Measurements from ENCODE around the gene BPGM.
"Not testable (repeated sequence)": the region's sequence is repeated elsewhere in the genome, so short reads cannot be mapped to it uniquely, and the experiment has no call there.

Gene BPGM

DNA sequence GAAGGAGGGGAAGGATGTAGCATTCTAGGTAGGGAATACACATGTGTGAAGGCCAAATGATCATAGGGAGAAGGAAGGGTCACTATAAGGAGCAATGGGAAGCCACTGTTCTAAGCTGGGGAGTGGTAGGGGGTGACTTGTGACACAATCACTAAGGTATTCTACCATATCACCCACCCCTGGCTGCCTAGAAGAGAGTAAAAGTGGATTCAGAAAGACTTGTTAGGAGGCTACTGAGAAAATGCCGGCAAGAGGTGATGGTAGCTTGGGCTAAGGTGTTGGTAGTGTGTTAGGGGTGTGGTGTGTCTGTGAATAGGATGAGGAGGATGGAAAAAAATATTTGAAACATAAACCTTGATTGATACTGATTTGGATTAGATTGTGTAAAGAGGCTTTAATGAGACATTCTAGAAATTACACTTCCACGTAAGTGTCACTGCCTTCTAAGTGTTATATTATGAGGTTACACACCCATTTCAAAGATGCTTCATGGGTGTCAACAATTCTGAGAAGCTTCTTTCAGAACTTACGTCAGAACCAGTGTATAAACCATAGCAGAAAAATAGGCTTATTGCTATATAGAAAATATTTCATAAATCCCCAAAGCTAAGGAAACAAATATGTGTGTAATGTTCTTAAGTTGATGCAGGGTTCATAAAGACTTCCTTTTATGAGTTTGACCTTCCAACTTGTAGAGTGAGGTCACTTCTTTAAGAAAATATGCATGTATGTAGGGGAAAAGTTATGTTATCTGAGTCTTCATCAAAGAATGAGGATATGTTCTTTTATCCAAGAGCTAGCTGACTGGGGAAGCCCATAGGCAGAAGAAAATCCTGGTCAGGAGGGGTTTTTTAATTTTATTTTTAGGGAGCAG, 5.6 kb upstream of the BPGM start:
- Histone ChIP-seq H3K4me1 (ENCODE audit: insufficient read depth, low read length) (no peaks in the 10 kb centered on the region), H3K9ac (ENCODE audit: low read depth, low read length) (no peak overlapping the region), H3K9me3 (ENCODE audit: control insufficient read depth, insufficient read depth, low read length) (no peaks in the 10 kb centered on the region), H3K36me3 (ENCODE audit: insufficient read depth, low read length) (no peaks in the 10 kb centered on the region)

- not testable (repeated sequence) for H3K4me1 ChIP-seq (ENCODE audit: insufficient read depth, low read length); H3K9me3 ChIP-seq (ENCODE audit: control insufficient read depth, insufficient read depth, low read length)
Observed at GRCh38 chr7:134641981-134642380, 4.7 kb upstream of the BPGM start.

GRCh38 chr7:134643131-134643530, 3.5 kb upstream of the BPGM start:
- Histone ChIP-seq H3K9me3 (ENCODE audit: control insufficient read depth, insufficient read depth, low read length) (no peaks in the 10 kb centered on the region), H3K9ac (ENCODE audit: low read depth, low read length) (no peak overlapping the region), H3K4me1 (ENCODE audit: insufficient read depth, low read length) (no peaks in the 10 kb centered on the region), H3K36me3 (ENCODE audit: insufficient read depth, low read length) (no peaks in the 10 kb centered on the region)

More at GRCh38 chr7:134641981-134642380, 4.7 kb upstream of the BPGM start:
- H3K9ac ChIP-seq (ENCODE audit: low read depth, low read length); H3K36me3 ChIP-seq (ENCODE audit: insufficient read depth, low read length): not testable (repeated sequence)

GRCh38 chr7:134645478-134645877, 1.2 kb upstream of the BPGM start:
- Histone ChIP-seq H3K4me1 (ENCODE audit: insufficient read depth, low read length) (no peaks in the 10 kb centered on the region), H3K9ac (ENCODE audit: low read depth, low read length) (peak overlapping the region; percentile 78; the same call in 1 of the 2 replicates), H3K9me3 (ENCODE audit: control insufficient read depth, insufficient read depth, low read length) (no peaks in the 10 kb centered on the region), H3K36me3 (ENCODE audit: insufficient read depth, low read length) (no peaks in the 10 kb centered on the region)

DNA sequence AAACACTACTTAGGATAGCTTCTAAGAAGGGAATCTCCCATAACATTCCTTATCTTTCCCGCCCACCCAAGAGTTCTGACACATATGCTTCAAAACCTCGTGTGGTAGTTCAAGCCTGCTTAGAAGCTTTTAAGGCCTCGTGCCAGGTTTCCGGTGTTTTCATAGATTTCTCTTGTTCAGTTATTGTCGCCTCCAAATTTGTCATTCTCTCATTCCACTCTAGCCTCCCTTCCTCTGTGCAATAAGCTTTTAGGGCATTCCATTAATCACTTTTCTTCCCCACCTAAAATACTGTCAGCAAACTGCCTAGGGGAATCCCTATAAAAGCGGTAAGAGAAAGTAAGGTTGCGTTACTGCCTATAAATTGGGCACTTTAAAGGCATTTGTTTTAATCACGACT, 718 bp upstream of the BPGM start:
- peak overlapping the region; percentile 78 for H3K9ac ChIP-seq (ENCODE audit: low read depth, low read length)
- no peaks in the 10 kb centered on the region for H3K4me1 ChIP-seq (ENCODE audit: insufficient read depth, low read length)
- no peaks in the 10 kb centered on the region for H3K36me3 ChIP-seq (ENCODE audit: insufficient read depth, low read length)
- H3K9me3 ChIP-seq (ENCODE audit: control insufficient read depth, insufficient read depth, low read length) = no peaks in the 10 kb centered on the region

DNA sequence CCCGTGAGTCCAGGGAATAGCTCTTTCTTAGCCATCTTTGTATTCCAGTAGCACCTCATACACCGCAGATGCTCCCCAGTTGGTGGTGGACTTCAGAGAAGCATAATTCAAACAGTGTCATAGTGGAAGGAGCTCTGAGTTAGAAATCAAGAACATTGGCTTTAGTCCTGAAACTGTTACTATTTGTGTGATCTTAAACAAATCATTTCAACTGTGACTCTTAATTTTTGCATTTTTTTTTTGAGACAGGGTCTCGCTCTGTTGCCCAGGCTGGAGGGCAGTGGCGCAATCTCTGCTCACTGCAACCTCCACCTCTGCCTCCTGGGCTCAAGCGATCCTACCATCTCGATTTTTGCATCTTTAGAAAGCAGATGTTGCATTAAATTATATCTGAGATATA, 1.8 kb downstream of the BPGM start:
- Histone ChIP-seq H3K36me3 (ENCODE audit: insufficient read depth, low read length) (no peaks in the 10 kb centered on the region), H3K9ac (ENCODE audit: low read depth, low read length) (no peak overlapping the region)

GRCh38 chr7:134649226-134649775, 2.6 kb downstream of the BPGM start:
- no peaks in the 10 kb centered on the region for H3K4me1 ChIP-seq (ENCODE audit: insufficient read depth, low read length)
- H3K9me3 ChIP-seq (ENCODE audit: control insufficient read depth, insufficient read depth, low read length) = no peaks in the 10 kb centered on the region
- no peak overlapping the region for H3K9ac ChIP-seq (ENCODE audit: low read depth, low read length)
- H3K36me3 ChIP-seq (ENCODE audit: insufficient read depth, low read length) = no peaks in the 10 kb centered on the region

More for the DNA sequence above, 1.8 kb downstream of the BPGM start:
- H3K4me1 ChIP-seq (ENCODE audit: insufficient read depth, low read length) = no peaks in the 10 kb centered on the region
- no peaks in the 10 kb centered on the region for H3K9me3 ChIP-seq (ENCODE audit: control insufficient read depth, insufficient read depth, low read length)

DNA sequence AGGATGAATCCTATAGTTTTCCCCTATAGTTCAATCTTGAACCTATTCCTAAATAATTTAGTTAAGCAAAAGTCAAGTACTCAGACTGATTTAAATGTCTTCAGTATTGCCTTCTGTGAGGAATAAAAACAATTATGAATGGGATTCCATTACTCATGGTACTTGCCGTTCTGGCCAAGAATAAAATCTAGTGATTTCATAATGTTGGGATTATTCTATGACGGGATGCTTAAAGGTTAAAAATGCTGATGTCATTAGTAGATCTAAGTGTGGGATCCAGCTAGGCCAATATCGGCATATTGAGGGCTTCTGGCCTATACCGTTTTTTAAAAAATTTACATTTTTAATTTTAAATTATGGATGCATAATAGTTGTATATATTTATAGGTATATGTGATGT, 5.3 kb downstream of the BPGM start:
- Histone ChIP-seq H3K9me3 (ENCODE audit: control insufficient read depth, insufficient read depth, low read length) (no peaks in the 10 kb centered on the region), H3K36me3 (ENCODE audit: insufficient read depth, low read length) (no peaks in the 10 kb centered on the region), H3K9ac (ENCODE audit: low read depth, low read length) (no peak overlapping the region), H3K4me1 (ENCODE audit: insufficient read depth, low read length) (peaks cover under 1% of the 10 kb centered on the region; the same call in 1 of the 2 replicates)

- no peaks in the 10 kb centered on the region for H3K36me3 ChIP-seq (ENCODE audit: insufficient read depth, low read length)
- H3K9me3 ChIP-seq (ENCODE audit: control insufficient read depth, insufficient read depth, low read length) = no peaks in the 10 kb centered on the region
- H3K4me1 ChIP-seq (ENCODE audit: insufficient read depth, low read length) = peaks cover 6% of the 10 kb centered on the region; the same call in 1 of the 2 replicates
- no peak overlapping the region for H3K9ac ChIP-seq (ENCODE audit: low read depth, low read length)
Observed at GRCh38 chr7:134654104-134654775, 7.6 kb downstream of the BPGM start.

- peaks cover 6% of the 10 kb centered on the region; the same call in 1 of the 2 replicates for H3K4me1 ChIP-seq (ENCODE audit: insufficient read depth, low read length)
- H3K36me3 ChIP-seq (ENCODE audit: insufficient read depth, low read length) = no peaks in the 10 kb centered on the region; the same call in 1 of the 2 replicates
Observed at GRCh38 chr7:134657526-134657925, 10.9 kb downstream of the BPGM start.

GRCh38 chr7:134660242-134660785, 13.7 kb downstream of the BPGM start:
- H3K9ac ChIP-seq (ENCODE audit: low read depth, low read length) = no peak overlapping the region
- H3K36me3 ChIP-seq (ENCODE audit: insufficient read depth, low read length) = no peaks in the 10 kb centered on the region; the same call in 1 of the 2 replicates
- peaks cover 6% of the 10 kb centered on the region; the same call in 1 of the 2 replicates for H3K4me1 ChIP-seq (ENCODE audit: insufficient read depth, low read length)

More at GRCh38 chr7:134657526-134657925, 10.9 kb downstream of the BPGM start:
- no peak overlapping the region for H3K9ac ChIP-seq (ENCODE audit: low read depth, low read length)
- no peaks in the 10 kb centered on the region for H3K9me3 ChIP-seq (ENCODE audit: control insufficient read depth, insufficient read depth, low read length)

DNA sequence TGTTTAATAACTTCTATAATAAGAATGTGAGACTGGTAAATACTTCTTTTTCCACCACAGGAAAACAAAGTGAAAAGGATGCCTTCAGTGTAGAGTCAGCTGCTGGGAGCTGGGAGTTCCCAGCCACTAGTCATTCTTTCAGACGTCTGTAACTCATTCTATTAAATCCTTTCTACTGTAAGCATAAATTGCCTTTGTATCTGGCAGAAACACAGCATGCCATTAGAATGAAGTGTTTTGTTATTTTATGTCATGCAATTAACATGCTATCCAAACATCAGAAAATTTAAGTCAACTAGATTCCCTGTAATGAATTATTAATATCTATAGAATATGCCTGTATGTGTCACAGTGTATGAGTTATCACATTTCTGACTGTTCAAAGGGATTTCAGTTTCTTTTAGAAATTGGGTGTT, 14.3 kb downstream of the BPGM start:
- H3K9ac ChIP-seq (ENCODE audit: low read depth, low read length) = no peak overlapping the region
- H3K36me3 ChIP-seq (ENCODE audit: insufficient read depth, low read length) = no peaks in the 10 kb centered on the region; the same call in 1 of the 2 replicates
- no peaks in the 10 kb centered on the region for H3K9me3 ChIP-seq (ENCODE audit: control insufficient read depth, insufficient read depth, low read length)
- H3K4me1 ChIP-seq (ENCODE audit: insufficient read depth, low read length) = peaks cover 6% of the 10 kb centered on the region; the same call in 1 of the 2 replicates

More at GRCh38 chr7:134660242-134660785, 13.7 kb downstream of the BPGM start:
- H3K9me3 ChIP-seq (ENCODE audit: control insufficient read depth, insufficient read depth, low read length) = no peaks in the 10 kb centered on the region

GRCh38 chr7:134662166-134662870, 15.7 kb downstream of the BPGM start:
- Histone ChIP-seq H3K9ac (ENCODE audit: low read depth, low read length) (no peak overlapping the region), H3K4me1 (ENCODE audit: insufficient read depth, low read length) (peaks cover 3% of the 10 kb centered on the region; the same call in 1 of the 2 replicates), H3K36me3 (ENCODE audit: insufficient read depth, low read length) (no peaks in the 10 kb centered on the region; the same call in 1 of the 2 replicates), H3K9me3 (ENCODE audit: control insufficient read depth, insufficient read depth, low read length) (no peaks in the 10 kb centered on the region)

DNA sequence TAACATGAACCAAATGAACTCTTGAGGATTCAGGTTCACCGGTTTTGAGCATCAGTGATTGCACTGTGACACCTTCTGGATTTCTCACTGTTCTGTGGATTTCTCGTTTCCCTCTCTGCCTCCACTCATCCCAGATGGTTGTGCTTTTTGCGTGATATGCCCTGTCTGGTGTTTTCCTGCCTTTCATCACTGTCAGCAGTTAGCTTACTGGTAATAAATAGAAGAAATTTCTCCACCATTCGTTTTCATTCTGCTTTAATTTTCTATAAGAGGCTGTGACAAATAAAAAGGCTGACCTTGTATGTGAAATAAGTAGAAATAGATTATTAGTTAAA, 16.2 kb downstream of the BPGM start:
- Histone ChIP-seq H3K9me3 (ENCODE audit: control insufficient read depth, insufficient read depth, low read length) (no peaks in the 10 kb centered on the region), H3K9ac (ENCODE audit: low read depth, low read length) (no peak overlapping the region), H3K36me3 (ENCODE audit: insufficient read depth, low read length) (no peaks in the 10 kb centered on the region; the same call in 1 of the 2 replicates), H3K4me1 (ENCODE audit: insufficient read depth, low read length) (no peaks in the 10 kb centered on the region)

All from ES-I3 (cell line).